Measurements from ENCODE around the gene SHISA4. TPM values are rescaled to one million over a fixed set of nuclear protein-coding genes. Genes with fewer than 3 reads are reported as not detected.

The SHISA4 gene
- total and polyA plus RNA-seq, 2 donors from 2014 or later, result 10.4 to 37.6 TPM

- no peak for FAIRE-seq
- no peaks in the 10 kb centered on the region for H3K36me3 ChIP-seq (ENCODE audit: control insufficient read depth in 2 of 3, insufficient read depth in 3 of 3, low read length in 3 of 3)
- H3K27ac ChIP-seq (ENCODE audit: low read depth in 2 of 2, low read length in 2 of 2), result no peak overlapping the region
- no peak for DNase-seq
- H3K4me1 ChIP-seq (ENCODE audit: control insufficient read depth in 2 of 3, insufficient read depth in 2 of 3, low read depth in 1 of 3, low read length in 3 of 3), result no peaks in the 10 kb centered on the region
- no peaks in the 10 kb centered on the region for H3K27me3 ChIP-seq (ENCODE audit: control insufficient read depth, insufficient read depth, low read length)
- TF ChIP-seq CTCF (IDR thresholded peaks at IDR 0.05; ENCODE audit: borderline replicate concordance, extremely low read depth, insufficient read depth), result no peak
- H3K9me3 ChIP-seq (ENCODE audit: control insufficient read depth in 2 of 3, insufficient read depth in 1 of 3, low read length in 3 of 3), result no peaks in the 10 kb centered on the region
- H3K4me3 ChIP-seq (ENCODE audit: low read length in 3 of 3), result no peak overlapping the region
- no peak overlapping the region for H3K9ac ChIP-seq (ENCODE audit: low read length in 3 of 3)
- intact Hi-C loops (cut with DNase I), result no loop called here
Observed at GRCh38 chr1:201928266-201928665, 39.6 kb downstream of the SHISA4 start.

GRCh38 chr1:201930137-201930536 lies 41.4 kb downstream of the SHISA4 start:
- Histone ChIP-seq H3K36me3 (ENCODE audit: control insufficient read depth in 2 of 3, insufficient read depth in 3 of 3, low read length in 3 of 3) (no peaks in the 10 kb centered on the region), H3K4me3 (ENCODE audit: low read length in 3 of 3) (no peak overlapping the region), H3K4me1 (ENCODE audit: control insufficient read depth in 2 of 3, insufficient read depth in 2 of 3, low read depth in 1 of 3, low read length in 3 of 3) (no peaks in the 10 kb centered on the region), H3K9me3 (ENCODE audit: control insufficient read depth in 2 of 3, insufficient read depth in 1 of 3, low read length in 3 of 3) (no peaks in the 10 kb centered on the region), H3K27me3 (ENCODE audit: control insufficient read depth, insufficient read depth, low read length) (no peaks in the 10 kb centered on the region), H3K9ac (ENCODE audit: low read length in 3 of 3) (no peak overlapping the region), H3K27ac (ENCODE audit: low read depth in 2 of 2, low read length in 2 of 2) (no peak overlapping the region)
- no peak for TF ChIP-seq CTCF (IDR thresholded peaks at IDR 0.05; ENCODE audit: borderline replicate concordance, extremely low read depth, insufficient read depth)
- DNase-seq, result no peak
- no peak for FAIRE-seq
- intact Hi-C loops (cut with DNase I), result no loop called here

GRCh38 chr1:201930803-201931202 lies 42.1 kb downstream of the SHISA4 start:
- Histone ChIP-seq H3K36me3 (ENCODE audit: control insufficient read depth in 2 of 3, insufficient read depth in 3 of 3, low read length in 3 of 3) (no peaks in the 10 kb centered on the region), H3K27me3 (ENCODE audit: control insufficient read depth, insufficient read depth, low read length) (no peaks in the 10 kb centered on the region), H3K9ac (ENCODE audit: low read length in 3 of 3) (no peak overlapping the region), H3K9me3 (ENCODE audit: control insufficient read depth in 2 of 3, insufficient read depth in 1 of 3, low read length in 3 of 3) (no peaks in the 10 kb centered on the region), H3K27ac (ENCODE audit: low read depth in 2 of 2, low read length in 2 of 2) (no peak overlapping the region), H3K4me3 (ENCODE audit: low read length in 3 of 3) (no peak overlapping the region), H3K4me1 (ENCODE audit: control insufficient read depth in 2 of 3, insufficient read depth in 2 of 3, low read depth in 1 of 3, low read length in 3 of 3) (no peaks in the 10 kb centered on the region)
- FAIRE-seq, result no peak
- intact Hi-C loops (cut with DNase I), result no loop called here
- no peak for DNase-seq
- TF ChIP-seq CTCF (IDR thresholded peaks at IDR 0.05; ENCODE audit: borderline replicate concordance, extremely low read depth, insufficient read depth), result no peak

- no peak overlapping the region for H3K9ac ChIP-seq (ENCODE audit: low read length in 3 of 3)
- peak in 2 of 5 donors; percentile 22 to 39 for DNase-seq
- no peak overlapping the region for H3K27ac ChIP-seq (ENCODE audit: low read depth in 2 of 2, low read length in 2 of 2)
- no peak overlapping the region for H3K4me3 ChIP-seq (ENCODE audit: low read length in 3 of 3)
- no peaks in the 10 kb centered on the region for H3K36me3 ChIP-seq (ENCODE audit: control insufficient read depth in 2 of 3, insufficient read depth in 3 of 3, low read length in 3 of 3)
- H3K9me3 ChIP-seq (ENCODE audit: control insufficient read depth in 2 of 3, insufficient read depth in 1 of 3, low read length in 3 of 3), result no peaks in the 10 kb centered on the region
- no peak for TF ChIP-seq CTCF (IDR thresholded peaks at IDR 0.05; ENCODE audit: borderline replicate concordance, extremely low read depth, insufficient read depth)
- H3K4me1 ChIP-seq (ENCODE audit: control insufficient read depth in 2 of 3, insufficient read depth in 2 of 3, low read depth in 1 of 3, low read length in 3 of 3), result no peaks in the 10 kb centered on the region
- intact Hi-C loops (cut with DNase I), result no loop called here
- no peaks in the 10 kb centered on the region for H3K27me3 ChIP-seq (ENCODE audit: control insufficient read depth, insufficient read depth, low read length)
- FAIRE-seq, result no peak
Observed at GRCh38 chr1:201933840-201934430, 45.2 kb downstream of the SHISA4 start.
